NAMALWA (cell line): ENCODE measurements around the gene ADK.
"Not testable (repeated sequence)": the region's sequence is repeated elsewhere in the genome, so short reads cannot be mapped to it uniquely, and the experiment has no call there.

Source experiments
- DNase-seq: peaks from one replicate; pipeline ENCODE4 v3.0.0-alpha.2; 2015; ENCODE audit warnings: low spot score

ADK gene

GRCh38 chr10:74243067-74243466 is 92.0 kb downstream of the ADK start:
- DNase-seq: no peak

DNA sequence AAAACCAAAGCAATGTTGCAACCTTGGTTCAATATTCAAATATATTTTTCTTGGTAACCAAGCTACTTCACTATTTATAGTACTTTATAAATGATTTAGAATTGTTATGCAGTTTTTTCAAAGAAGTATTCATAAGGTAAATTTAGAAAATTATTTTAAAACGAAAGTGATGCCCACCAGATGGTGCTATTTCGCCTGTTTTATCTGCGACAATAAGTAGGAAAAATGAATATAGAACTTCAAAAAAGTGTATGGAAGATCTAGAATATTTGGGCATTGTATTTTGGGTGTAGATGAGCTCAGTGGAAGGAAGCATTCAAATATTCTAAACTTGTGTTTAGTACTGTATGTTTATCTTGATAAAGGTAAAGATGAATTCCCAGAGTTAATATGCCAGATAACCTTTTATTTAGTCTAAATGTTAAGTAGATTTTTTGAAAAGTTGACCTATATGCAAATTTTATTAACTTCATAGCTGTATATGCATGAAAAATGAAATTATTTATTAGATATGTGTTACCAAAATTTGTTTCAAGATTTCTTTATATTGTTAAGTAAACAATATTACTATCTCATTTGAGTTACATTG is 93.2 kb downstream of the ADK start:
- peak; percentile 43 for DNase-seq

DNA sequence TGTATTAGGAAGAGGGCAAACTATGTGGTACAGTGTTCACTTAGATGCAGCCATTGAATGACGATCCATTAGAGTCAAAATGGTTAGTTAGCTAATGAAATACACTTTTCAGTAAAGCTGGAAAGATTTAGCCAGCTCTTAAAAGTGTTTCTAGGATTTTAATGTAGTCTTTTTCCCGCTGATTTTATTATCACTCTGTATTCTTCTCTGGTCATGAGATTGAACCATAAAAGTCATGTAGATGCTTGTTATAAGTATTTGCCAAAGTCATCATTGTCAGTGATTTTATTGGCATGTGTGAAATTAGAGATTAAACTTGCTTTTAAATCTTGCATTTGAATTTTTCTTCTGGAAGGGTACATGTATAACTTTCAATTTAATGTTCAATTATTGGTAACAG is 93.8 kb downstream of the ADK start:
- no peak for DNase-seq

DNA sequence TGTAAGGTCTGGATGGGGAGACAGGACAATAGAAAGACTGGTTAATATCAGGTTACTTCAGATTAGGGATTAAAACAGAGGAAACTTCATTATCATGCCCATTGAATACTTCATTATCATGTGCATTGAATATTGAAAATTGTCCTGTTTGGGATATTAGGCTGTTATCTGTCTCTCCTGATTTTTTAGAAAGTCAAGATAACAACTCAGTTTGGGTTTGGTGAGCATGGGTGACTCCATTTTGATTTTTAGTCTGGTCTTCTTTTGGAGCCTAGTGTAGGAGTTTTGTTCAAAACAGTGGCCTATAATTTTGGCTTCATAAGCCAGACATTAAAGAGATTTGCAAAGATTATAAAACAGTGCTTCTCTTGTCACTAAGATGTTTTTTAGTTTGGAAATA is 95.5 kb downstream of the ADK start:
- DNase-seq: no peak

DNA sequence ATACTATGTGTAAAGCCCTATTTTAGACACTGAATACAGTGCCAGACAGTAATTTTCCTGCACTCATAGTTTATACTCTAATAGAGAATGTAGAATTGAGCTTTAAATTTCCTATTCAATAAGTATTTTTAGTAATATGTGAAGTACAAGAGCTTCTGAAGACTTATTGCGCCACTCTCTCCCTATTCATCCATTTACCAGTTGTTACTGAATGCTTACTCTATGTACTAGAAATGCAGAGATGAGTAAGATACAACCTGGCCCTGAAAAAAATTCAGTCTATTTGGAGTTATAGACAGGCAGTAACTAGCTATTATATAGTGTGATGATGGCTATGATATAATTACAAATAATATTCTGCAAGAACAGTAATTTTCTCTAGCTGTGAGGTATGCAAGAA is 98.8 kb downstream of the ADK start:
- DNase-seq: no peak

- no peak for DNase-seq
Measured at GRCh38 chr10:74255214-74255613, 104.2 kb downstream of the ADK start.

GRCh38 chr10:74255888-74256357 is 104.9 kb downstream of the ADK start:
- no peak for DNase-seq

DNA sequence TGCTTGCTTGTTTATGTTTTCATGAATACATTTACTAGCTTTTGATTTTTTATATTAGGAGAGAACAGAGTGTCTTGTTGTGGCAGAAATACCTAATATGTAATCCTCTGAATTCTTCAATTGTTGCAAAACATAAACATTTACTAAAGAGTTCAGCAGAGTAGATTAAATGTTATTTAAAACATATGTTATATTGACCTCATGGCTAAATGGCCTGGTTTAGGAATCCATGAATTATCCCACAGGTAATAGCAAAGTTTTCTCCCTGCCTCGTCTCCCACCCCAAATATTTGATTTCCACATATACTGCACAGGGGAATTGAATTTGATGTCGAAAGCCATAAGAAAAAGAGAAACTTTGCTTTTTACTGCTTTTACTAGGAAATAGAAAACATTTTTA is 111.8 kb downstream of the ADK start:
- no peak for DNase-seq

DNA sequence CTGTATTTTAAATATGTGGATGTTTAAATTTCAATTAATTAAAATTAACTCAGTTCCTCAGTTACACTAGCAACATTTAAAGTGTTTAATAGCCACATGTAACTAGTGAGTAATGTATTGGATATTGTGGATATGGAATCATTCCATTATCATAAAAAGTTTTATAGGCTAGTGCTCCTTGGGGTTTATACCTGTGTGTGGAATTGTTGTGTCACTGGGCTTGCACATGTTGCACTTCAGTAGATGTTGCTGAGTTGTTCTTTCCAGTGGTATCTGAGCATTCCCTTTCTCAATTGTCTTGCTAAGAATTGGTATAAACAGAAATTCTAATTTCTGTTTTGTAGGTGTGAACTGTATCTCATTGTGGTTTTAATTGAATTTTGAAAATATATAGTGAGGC is 113.0 kb downstream of the ADK start:
- no peak for DNase-seq

DNA sequence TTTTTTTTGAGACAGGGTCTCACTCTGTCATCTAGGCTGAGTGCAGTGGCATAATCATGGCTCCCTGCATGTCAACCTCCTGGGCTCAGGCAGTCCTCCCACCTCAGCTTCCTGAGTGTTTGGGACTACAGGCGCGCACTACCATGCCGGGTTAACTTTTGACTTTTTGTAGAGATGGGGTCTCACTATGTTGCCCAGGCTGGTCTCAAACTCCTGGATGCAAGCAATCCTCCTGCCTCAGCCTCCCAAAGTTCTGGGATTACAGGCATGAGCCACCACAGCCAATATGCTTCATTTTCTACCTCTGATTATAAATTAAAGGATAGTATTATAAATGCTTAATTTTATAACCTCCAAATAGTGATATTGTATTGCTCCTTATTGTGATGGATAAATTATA is 121.3 kb downstream of the ADK start:
- DNase-seq: no peak

- no peak for DNase-seq
Measured at GRCh38 chr10:74275755-74276290, 124.8 kb downstream of the ADK start.

DNA sequence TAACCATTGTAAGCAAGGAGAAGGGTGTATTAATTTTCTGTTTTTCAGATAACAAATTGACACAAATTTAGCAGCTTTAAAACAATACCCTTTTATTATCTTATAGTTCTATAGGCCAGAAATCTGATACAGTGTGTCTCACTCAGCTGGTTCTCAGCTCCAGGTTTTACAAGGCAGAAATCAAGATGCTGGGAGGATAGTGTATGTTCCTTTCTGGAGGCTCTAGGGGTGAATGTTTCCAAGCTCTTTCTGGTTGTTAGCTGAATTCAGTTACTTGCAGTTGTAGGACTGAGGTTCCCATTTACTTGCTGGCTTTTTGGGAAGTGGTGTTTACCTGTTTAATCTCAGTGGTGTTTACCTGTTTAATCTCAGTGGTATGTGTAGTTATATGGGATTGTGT is 125.4 kb downstream of the ADK start:
- DNase-seq: no peak

GRCh38 chr10:74282151-74282847 is 131.3 kb downstream of the ADK start:
- DNase-seq: no peak

DNA sequence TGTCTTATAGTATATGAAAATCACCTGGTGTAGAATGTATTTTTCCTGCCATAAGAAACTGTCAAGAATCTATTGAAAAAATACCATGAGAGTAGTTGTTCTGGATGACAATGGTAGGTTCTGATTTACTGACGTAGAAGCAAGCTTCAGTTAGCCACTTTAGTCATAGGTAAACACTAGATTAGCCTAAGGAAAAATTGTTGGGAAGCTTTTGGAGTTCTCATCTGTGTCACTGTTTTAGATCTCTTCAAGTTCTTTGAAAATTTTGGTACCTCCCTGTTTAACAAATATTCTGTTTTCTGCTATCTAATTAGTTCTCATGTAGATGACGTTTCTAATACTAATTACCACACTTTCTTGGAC is 131.8 kb downstream of the ADK start:
- no peak for DNase-seq

DNA sequence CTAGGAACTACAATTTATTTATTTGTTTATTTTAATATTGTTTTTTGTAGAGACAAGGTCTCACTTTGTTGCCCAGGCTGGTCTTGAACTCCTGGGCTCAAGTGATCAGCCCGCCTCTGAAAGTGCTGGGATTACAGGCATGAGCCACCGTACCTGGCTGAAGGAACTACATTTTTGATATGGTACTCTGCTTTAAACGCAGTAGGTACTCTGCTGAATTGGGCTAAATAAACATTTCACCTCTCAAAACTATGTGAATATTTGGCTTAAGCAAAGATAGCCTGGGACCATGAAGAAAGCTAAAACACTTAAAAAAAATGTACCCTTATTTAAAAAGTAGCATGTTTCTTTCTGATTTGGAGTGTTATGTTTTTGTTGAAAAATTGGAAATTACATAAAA is 138.2 kb downstream of the ADK start:
- DNase-seq: no peak

- DNase-seq: no peak
Measured at GRCh38 chr10:74289951-74290350, 138.9 kb downstream of the ADK start.

DNA sequence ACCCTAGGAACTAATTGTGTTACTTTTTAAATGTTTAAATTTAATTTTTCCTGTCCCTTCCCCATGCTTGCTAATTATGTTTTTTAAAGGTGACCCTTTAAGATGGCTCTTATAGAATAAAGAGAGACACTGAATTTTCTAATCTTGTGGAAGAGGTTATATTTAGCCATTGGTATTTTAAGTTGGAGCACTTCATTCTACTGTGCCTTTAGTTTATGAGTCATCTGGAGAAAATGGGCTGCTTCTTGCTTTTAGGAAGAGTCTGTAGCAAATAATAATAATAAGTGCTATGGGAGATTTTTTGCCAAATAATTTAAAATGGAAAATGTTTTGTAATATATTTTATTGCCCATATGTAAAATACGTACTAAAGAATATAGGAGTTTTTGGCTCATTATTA is 139.7 kb downstream of the ADK start:
- DNase-seq: no peak

DNA sequence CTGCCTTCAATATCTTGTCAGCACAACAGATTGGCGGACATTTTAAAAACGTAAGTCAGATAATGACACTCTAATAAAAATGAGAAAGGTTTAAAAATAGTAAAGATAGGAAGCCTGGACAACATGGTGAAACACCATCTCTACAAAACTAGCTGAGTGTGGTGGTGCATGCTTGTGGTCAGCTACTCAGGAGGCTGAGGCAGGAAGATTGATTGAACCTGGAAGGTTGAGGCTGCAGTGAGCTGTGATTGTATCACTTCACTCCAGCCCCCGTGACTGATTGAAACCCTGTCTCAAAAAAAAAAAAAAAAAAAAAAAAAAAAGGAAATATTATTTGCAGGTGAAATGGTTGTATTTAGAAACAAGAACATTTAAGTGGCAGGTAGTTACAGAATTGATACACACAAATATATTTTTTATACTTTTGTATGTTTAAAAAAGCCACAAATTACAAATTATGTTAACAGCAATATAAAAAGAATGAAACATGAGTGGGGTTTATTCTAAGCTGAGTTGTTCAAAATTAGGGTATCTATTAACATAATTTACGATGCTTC is 141.9 kb downstream of the ADK start:
- no peak for DNase-seq

GRCh38 chr10:74293686-74294371 is 142.8 kb downstream of the ADK start:
- no peak for DNase-seq

GRCh38 chr10:74297389-74298080 is 146.5 kb downstream of the ADK start:
- no peak for DNase-seq

DNA sequence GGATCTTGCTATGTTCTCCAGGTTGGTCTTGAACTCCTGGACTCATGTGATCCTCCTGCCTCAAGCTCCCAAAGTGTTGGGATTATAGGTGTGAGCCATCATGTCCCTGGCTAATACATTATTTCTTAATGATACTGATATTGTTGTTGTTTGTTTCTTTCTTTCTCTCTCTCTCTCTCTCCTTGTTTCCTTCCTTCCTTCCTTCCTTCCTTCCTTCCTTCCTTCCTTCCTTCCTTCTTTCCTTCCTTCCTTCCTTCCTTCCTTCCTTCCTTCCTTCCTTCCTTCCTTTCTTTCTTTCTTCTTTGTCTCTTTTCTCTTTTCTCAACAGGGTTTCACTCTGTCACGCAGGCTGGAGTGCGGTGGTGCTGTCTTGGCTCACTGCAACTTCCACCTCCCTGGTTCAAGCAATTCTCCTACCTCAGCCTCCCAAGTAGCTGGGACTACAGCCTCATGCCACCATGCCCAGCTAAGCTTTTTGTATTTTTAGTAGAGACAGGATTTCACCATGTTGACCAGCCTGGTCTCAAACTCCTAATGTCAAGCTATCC is 149.1 kb downstream of the ADK start:
- not testable (repeated sequence) for DNase-seq

DNA sequence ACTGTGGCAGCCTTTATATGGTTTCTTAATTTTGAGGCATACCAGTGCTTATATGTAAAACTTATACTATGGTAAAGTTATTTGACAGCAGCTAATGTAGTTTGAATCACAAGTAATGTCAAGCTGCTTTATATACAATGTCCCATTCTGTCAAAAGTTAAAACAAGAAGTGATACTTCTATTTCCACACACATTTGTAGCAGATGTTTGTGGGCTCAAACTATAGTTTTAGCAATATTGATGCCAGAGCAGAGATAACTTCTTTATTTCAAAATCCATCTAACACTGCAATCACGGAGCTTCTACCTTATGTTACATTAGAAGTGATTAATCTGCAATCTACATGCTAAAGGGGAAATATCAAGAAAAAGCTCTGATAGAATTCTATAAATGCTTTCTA is 149.6 kb downstream of the ADK start:
- DNase-seq: peak; percentile 1
